Activated naive CD4-positive, alpha-beta T cell treated with anti-CD3 and anti-CD28 coated beads, Interleukin-2, amount 50 U/mL, for 24 hours (primary cell): ENCODE results near the gene SYNGR1.
A peak's percentile ranks its signal among the peaks of the same experiment; 100 is the strongest.
"Not testable (repeated sequence)": the region's sequence is repeated elsewhere in the genome, so short reads cannot be mapped to it uniquely, and the experiment has no call there.

Experiments used
- H3K27ac Mint-ChIP-seq: one replicate; pipeline ENCODE4 v1.8.0; 2021; ENCODE audit warnings: mild to moderate bottlenecking, mixed read lengths
- H3K27me3 Mint-ChIP-seq: one replicate; pipeline ENCODE4 v1.8.0; 2021; ENCODE audit warnings: mixed read lengths
- H3K36me3 Mint-ChIP-seq: one replicate; pipeline ENCODE4 v1.8.0; 2021; ENCODE audit warnings: mixed read lengths
- H3K4me1 Mint-ChIP-seq: one replicate; pipeline ENCODE4 v1.8.0; 2021; ENCODE audit warnings: mixed read lengths
- H3K4me3 Mint-ChIP-seq: one replicate; pipeline ENCODE4 v1.8.0; 2021; ENCODE audit warnings: mild to moderate bottlenecking, mixed read lengths
- H3K9me3 Mint-ChIP-seq: one replicate; pipeline ENCODE4 v1.8.0; 2021; ENCODE audit warnings: mixed read lengths

Gene SYNGR1

GRCh38 chr22:39332441-39333064, 17.2 kb upstream of the SYNGR1 start:
- Mint-ChIP-seq H3K36me3 (no peaks in the 10 kb centered on the region), H3K27ac (peak overlapping the region; percentile 17), H3K4me3 (no peak overlapping the region), H3K9me3 (no peaks in the 10 kb centered on the region), H3K27me3 (no peaks in the 10 kb centered on the region), H3K4me1 (peaks cover 19% of the 10 kb centered on the region)

- H3K36me3 Mint-ChIP-seq, result no peaks in the 10 kb centered on the region
- no peaks in the 10 kb centered on the region for H3K9me3 Mint-ChIP-seq
- peaks cover 12% of the 10 kb centered on the region for H3K4me1 Mint-ChIP-seq
- no peaks in the 10 kb centered on the region for H3K27me3 Mint-ChIP-seq
- H3K27ac Mint-ChIP-seq, result no peak overlapping the region
- H3K4me3 Mint-ChIP-seq, result no peak overlapping the region
These were observed 13.4 kb upstream of the SYNGR1 start for GRCh38 chr22:39336411-39336810.

- H3K9me3 Mint-ChIP-seq, H3K27me3 Mint-ChIP-seq, H3K4me3 Mint-ChIP-seq, H3K4me1 Mint-ChIP-seq, H3K27ac Mint-ChIP-seq, H3K36me3 Mint-ChIP-seq: not testable (repeated sequence)
These were observed 10.0 kb upstream of the SYNGR1 start for GRCh38 chr22:39339775-39340174.

GRCh38 chr22:39341179-39341578, 8.6 kb upstream of the SYNGR1 start:
- no peaks in the 10 kb centered on the region for H3K9me3 Mint-ChIP-seq
- H3K4me3 Mint-ChIP-seq, result no peak overlapping the region
- H3K27me3 Mint-ChIP-seq, result no peaks in the 10 kb centered on the region
- no peak overlapping the region for H3K27ac Mint-ChIP-seq
- H3K36me3 Mint-ChIP-seq, result no peaks in the 10 kb centered on the region
- peaks cover 7% of the 10 kb centered on the region for H3K4me1 Mint-ChIP-seq

GRCh38 chr22:39343259-39344045, 6.3 kb upstream of the SYNGR1 start:
- Mint-ChIP-seq H3K27ac (no peak overlapping the region), H3K9me3 (no peaks in the 10 kb centered on the region), H3K4me1 (peaks cover 7% of the 10 kb centered on the region), H3K27me3 (no peaks in the 10 kb centered on the region), H3K4me3 (no peak overlapping the region), H3K36me3 (no peaks in the 10 kb centered on the region)

- H3K4me1 Mint-ChIP-seq, result peaks cover 10% of the 10 kb centered on the region
- H3K27me3 Mint-ChIP-seq, result peaks cover under 1% of the 10 kb centered on the region
- H3K36me3 Mint-ChIP-seq, result no peaks in the 10 kb centered on the region
- no peaks in the 10 kb centered on the region for H3K9me3 Mint-ChIP-seq
- no peak overlapping the region for H3K27ac Mint-ChIP-seq
- H3K4me3 Mint-ChIP-seq, result no peak overlapping the region
These were observed 5.8 kb upstream of the SYNGR1 start for GRCh38 chr22:39344046-39344390.

- H3K9me3 Mint-ChIP-seq, result no peaks in the 10 kb centered on the region
- no peak overlapping the region for H3K4me3 Mint-ChIP-seq
- H3K27ac Mint-ChIP-seq, result no peak overlapping the region
- no peaks in the 10 kb centered on the region for H3K36me3 Mint-ChIP-seq
- peaks cover 3% of the 10 kb centered on the region for H3K27me3 Mint-ChIP-seq
- H3K4me1 Mint-ChIP-seq, result peaks cover 15% of the 10 kb centered on the region
These were observed 4.6 kb upstream of the SYNGR1 start for GRCh38 chr22:39345231-39345630.

GRCh38 chr22:39348909-39349505, 784 bp upstream of the SYNGR1 start:
- no peaks in the 10 kb centered on the region for H3K36me3 Mint-ChIP-seq
- peaks cover 8% of the 10 kb centered on the region for H3K4me1 Mint-ChIP-seq
- peak overlapping the region; percentile 88 for H3K4me3 Mint-ChIP-seq
- no peak overlapping the region for H3K27ac Mint-ChIP-seq
- H3K9me3 Mint-ChIP-seq, result no peaks in the 10 kb centered on the region
- peaks cover 3% of the 10 kb centered on the region for H3K27me3 Mint-ChIP-seq

- Mint-ChIP-seq H3K36me3 (no peaks in the 10 kb centered on the region), H3K4me1 (peaks cover 8% of the 10 kb centered on the region), H3K27ac (no peak overlapping the region)
These were observed 255 bp upstream of the SYNGR1 start for GRCh38 chr22:39349506-39349966.

GRCh38 chr22:39350757-39351688, 1.2 kb downstream of the SYNGR1 start:
- H3K9me3 Mint-ChIP-seq, result no peaks in the 10 kb centered on the region
- H3K27me3 Mint-ChIP-seq, result peaks cover 3% of the 10 kb centered on the region
- H3K4me3 Mint-ChIP-seq, result peak overlapping the region; percentile 70
- no peak overlapping the region for H3K27ac Mint-ChIP-seq
- peaks cover 8% of the 10 kb centered on the region for H3K4me1 Mint-ChIP-seq
- H3K36me3 Mint-ChIP-seq, result no peaks in the 10 kb centered on the region

More at GRCh38 chr22:39349506-39349966, 255 bp upstream of the SYNGR1 start:
- Mint-ChIP-seq H3K4me3 (peak overlapping the region; percentile 88), H3K27me3 (peaks cover 3% of the 10 kb centered on the region), H3K9me3 (no peaks in the 10 kb centered on the region)

GRCh38 chr22:39351689-39352214, 2.0 kb downstream of the SYNGR1 start:
- Mint-ChIP-seq H3K27ac (no peak overlapping the region), H3K4me3 (no peak overlapping the region), H3K36me3 (no peaks in the 10 kb centered on the region), H3K9me3 (no peaks in the 10 kb centered on the region), H3K27me3 (peaks cover 3% of the 10 kb centered on the region), H3K4me1 (peaks cover 8% of the 10 kb centered on the region)

GRCh38 chr22:39352306-39352891, 2.6 kb downstream of the SYNGR1 start:
- Mint-ChIP-seq H3K27ac (no peak overlapping the region), H3K36me3 (no peaks in the 10 kb centered on the region), H3K9me3 (no peaks in the 10 kb centered on the region), H3K27me3 (peaks cover 3% of the 10 kb centered on the region), H3K4me1 (peaks cover 8% of the 10 kb centered on the region), H3K4me3 (no peak overlapping the region)

GRCh38 chr22:39353346-39353745, 3.6 kb downstream of the SYNGR1 start:
- peaks cover 3% of the 10 kb centered on the region for H3K27me3 Mint-ChIP-seq
- H3K9me3 Mint-ChIP-seq, result no peaks in the 10 kb centered on the region
- H3K4me3 Mint-ChIP-seq, result no peak overlapping the region
- H3K36me3 Mint-ChIP-seq, result no peaks in the 10 kb centered on the region
- no peak overlapping the region for H3K27ac Mint-ChIP-seq
- H3K4me1 Mint-ChIP-seq, result peaks cover 8% of the 10 kb centered on the region

- no peak overlapping the region for H3K27ac Mint-ChIP-seq
- no peaks in the 10 kb centered on the region for H3K36me3 Mint-ChIP-seq
- H3K27me3 Mint-ChIP-seq, result no peaks in the 10 kb centered on the region
- H3K4me3 Mint-ChIP-seq, result no peak overlapping the region
- H3K9me3 Mint-ChIP-seq, result no peaks in the 10 kb centered on the region
- H3K4me1 Mint-ChIP-seq, result no peaks in the 10 kb centered on the region
These were observed 5.3 kb downstream of the SYNGR1 start for GRCh38 chr22:39355080-39355479.

- H3K27me3 Mint-ChIP-seq, H3K4me1 Mint-ChIP-seq, H3K4me3 Mint-ChIP-seq, H3K36me3 Mint-ChIP-seq, H3K9me3 Mint-ChIP-seq, H3K27ac Mint-ChIP-seq: not testable (repeated sequence)
These were observed 6.0 kb downstream of the SYNGR1 start for GRCh38 chr22:39355805-39356204.
